Spleen (tissue), 7 donors: Measurements from ENCODE around the gene NCF4.

Experiments
- CTCF ChIP-seq, 11 experiments: fragments of 200-600 bp in 7 of 11; fragments of 450-650 bp in 4 of 11; sonication (generic) in 4 of 11; IDR thresholded peaks in 8 of 11; conservative IDR thresholded peaks in 3 of 11; 1 replicate in 7 of 11; 2 replicates in 4 of 11; pipeline versions ENCODE4 v1.4.0 to v1.8.0; 2016 to 2021; ENCODE audit warnings: antibody characterized with exemption in 11 of 11, inconsistent platforms in 4 of 11, mild to moderate bottlenecking in 1 of 11
- POLR2A ChIP-seq, 3 donors: fragments of 450-650 bp; IDR thresholded peaks; one replicate each; pipeline ENCODE4 v1.5.1; 2017; ENCODE audit warnings: antibody characterized with exemption in 3 of 3, mild to moderate bottlenecking in 1 of 3
- donor health status: DM: no; HTN: no; CAD: no; lungs with moderate emphysema.
- donor health status: DM: no; HTN: no; CAD: no.
- donor health status: DM: no; HTN: no; CAD: no.

- TF ChIP-seq CTCF (IDR thresholded peaks at IDR 0.05 in 8 of 11, conservative IDR thresholded peaks at IDR 0.05 in 3 of 11) (no peak), POLR2A (IDR thresholded peaks at IDR 0.05) (no peak)
These were observed 57.9 kb downstream of the NCF4 start for GRCh38 chr22:36918586-36919284.
